ENCODE measurements around the gene EPB41.

GRCh38 chr1:29022620-29023019 is 108.3 kb downstream of the EPB41 start:
- no peak for TF ChIP-seq CTCF (conservative IDR thresholded peaks at IDR 0.05; ENCODE audit: low read depth in 2 of 2)
- no peak for TF ChIP-seq NANOG (IDR thresholded peaks at IDR 0.05; ENCODE audit: borderline replicate concordance)
